ENCODE measurements around the gene ABCA7.
A peak's percentile ranks its signal among the peaks of the same experiment; 100 is the strongest.

The ABCA7 gene

GRCh38 chr19:1085053-1085658 is 45.2 kb downstream of the ABCA7 start:
- H3K4me3 ChIP-seq (ENCODE audit: low read length): no peak overlapping the region
- no peaks in the 10 kb centered on the region for H3K9me3 ChIP-seq (ENCODE audit: insufficient read depth, low read length)
- H3K27me3 ChIP-seq (ENCODE audit: low read depth, low read length): no peaks in the 10 kb centered on the region
- no peak overlapping the region for H3K9ac ChIP-seq (ENCODE audit: low read length)
- H3K4me2 ChIP-seq (ENCODE audit: low read length): no peak overlapping the region
- peaks cover 74% of the 10 kb centered on the region for H3K36me3 ChIP-seq (replicated peaks; ENCODE audit: low read depth, low read length)
- no peak overlapping the region for H3K27ac ChIP-seq (ENCODE audit: low read length)
- peaks cover 25% of the 10 kb centered on the region for H4K20me1 ChIP-seq (ENCODE audit: insufficient read depth, low read length)
- H3K79me2 ChIP-seq (ENCODE audit: low read length): 0 out of 2 replicates have a peak, but pooled peaks cover 3% of the 10 kb centered on the region
- H2AFZ ChIP-seq (ENCODE audit: low read depth, low read length): no peak overlapping the region
- peaks cover 27% of the 10 kb centered on the region for H3K4me1 ChIP-seq (ENCODE audit: low read length)
- no peak for TF ChIP-seq EZH2phosphoT487 (IDR thresholded peaks at IDR 0.05; ENCODE audit: low read depth)
- TF ChIP-seq CTCF (IDR thresholded peaks at IDR 0.05; ENCODE audit: low read depth, low read length): no peak

- 0 out of 2 replicates have a peak, but pooled peaks cover 3% of the 10 kb centered on the region for H3K79me2 ChIP-seq (ENCODE audit: low read length)
- no peaks in the 10 kb centered on the region for H3K27me3 ChIP-seq (ENCODE audit: low read depth, low read length)
- peaks cover 27% of the 10 kb centered on the region for H3K4me1 ChIP-seq (ENCODE audit: low read length)
- H3K4me2 ChIP-seq (ENCODE audit: low read length): no peak overlapping the region
- H3K27ac ChIP-seq (ENCODE audit: low read length): no peak overlapping the region
- H4K20me1 ChIP-seq (ENCODE audit: insufficient read depth, low read length): peaks cover 25% of the 10 kb centered on the region
- H2AFZ ChIP-seq (ENCODE audit: low read depth, low read length): no peak overlapping the region
- H3K9ac ChIP-seq (ENCODE audit: low read length): no peak overlapping the region
- no peak overlapping the region for H3K4me3 ChIP-seq (ENCODE audit: low read length)
- no peak for TF ChIP-seq CTCF (IDR thresholded peaks at IDR 0.05; ENCODE audit: low read depth, low read length)
- TF ChIP-seq EZH2phosphoT487 (IDR thresholded peaks at IDR 0.05; ENCODE audit: low read depth): no peak
- H3K36me3 ChIP-seq (replicated peaks; ENCODE audit: low read depth, low read length): peaks cover 70% of the 10 kb centered on the region
- no peaks in the 10 kb centered on the region for H3K9me3 ChIP-seq (ENCODE audit: insufficient read depth, low read length)
Observed at GRCh38 chr19:1085676-1086442, 46.0 kb downstream of the ABCA7 start.

- no peaks in the 10 kb centered on the region for H3K27me3 ChIP-seq (ENCODE audit: low read depth, low read length)
- H3K4me1 ChIP-seq (ENCODE audit: low read length): peaks cover 27% of the 10 kb centered on the region
- no peak overlapping the region for H3K9ac ChIP-seq (ENCODE audit: low read length)
- peaks cover 25% of the 10 kb centered on the region for H4K20me1 ChIP-seq (ENCODE audit: insufficient read depth, low read length)
- H3K4me2 ChIP-seq (ENCODE audit: low read length): no peak overlapping the region
- 0 out of 2 replicates have a peak, but pooled peaks cover 3% of the 10 kb centered on the region for H3K79me2 ChIP-seq (ENCODE audit: low read length)
- no peak for TF ChIP-seq EZH2phosphoT487 (IDR thresholded peaks at IDR 0.05; ENCODE audit: low read depth)
- TF ChIP-seq CTCF (IDR thresholded peaks at IDR 0.05; ENCODE audit: low read depth, low read length): no peak
- H3K36me3 ChIP-seq (replicated peaks; ENCODE audit: low read depth, low read length): peaks cover 67% of the 10 kb centered on the region
- no peak overlapping the region for H2AFZ ChIP-seq (ENCODE audit: low read depth, low read length)
- H3K4me3 ChIP-seq (ENCODE audit: low read length): no peak overlapping the region
- H3K9me3 ChIP-seq (ENCODE audit: insufficient read depth, low read length): no peaks in the 10 kb centered on the region
- H3K27ac ChIP-seq (ENCODE audit: low read length): no peak overlapping the region
Observed at GRCh38 chr19:1086613-1087012, 46.7 kb downstream of the ABCA7 start.

- Histone ChIP-seq H3K27me3 (ENCODE audit: low read depth, low read length) (no peaks in the 10 kb centered on the region), H3K79me2 (ENCODE audit: low read length) (peaks cover 12% of the 10 kb centered on the region), H3K36me3 (replicated peaks; ENCODE audit: low read depth, low read length) (peaks cover 67% of the 10 kb centered on the region), H3K4me2 (ENCODE audit: low read length) (peak overlapping the region; percentile 33), H2AFZ (ENCODE audit: low read depth, low read length) (no peak overlapping the region), H3K4me1 (ENCODE audit: low read length) (peaks cover 27% of the 10 kb centered on the region), H3K9ac (ENCODE audit: low read length) (peak overlapping the region; percentile 50), H3K9me3 (ENCODE audit: insufficient read depth, low read length) (no peaks in the 10 kb centered on the region), H3K27ac (ENCODE audit: low read length) (peak overlapping the region; percentile 87), H3K4me3 (ENCODE audit: low read length) (peak overlapping the region; percentile 18; the same call in 1 of the 2 replicates), H4K20me1 (ENCODE audit: insufficient read depth, low read length) (peaks cover 19% of the 10 kb centered on the region)
- TF ChIP-seq CTCF (IDR thresholded peaks at IDR 0.05; ENCODE audit: low read depth, low read length) (peak; percentile 36), EZH2phosphoT487 (IDR thresholded peaks at IDR 0.05; ENCODE audit: low read depth) (no peak)
Observed at GRCh38 chr19:1087813-1088415, 48.0 kb downstream of the ABCA7 start.

Measured in OCI-LY3 (cell line).